Osteoblast (primary cell): ENCODE data around the gene CRLF1. TPM values are rescaled to one million over a fixed set of nuclear protein-coding genes. Genes with fewer than 3 reads are reported as not detected.
A peak's percentile ranks its signal among the peaks of the same experiment; 100 is the strongest.

Experiments
- DNase-seq: peaks from one replicate; pipeline ENCODE4 v3.0.0; 2011; ENCODE audit warnings: low spot score, mixed read lengths; ENCODE audit not compliant: insufficient read length; ENCODE audit errors: missing footprints
- H2AFZ ChIP-seq: 2 replicates; pipeline ENCODE4 v1.6.0; 2011; ENCODE audit warnings: mild to moderate bottlenecking, low read length
- H3K27ac ChIP-seq: 2 replicates; pipeline ENCODE4 v1.5.1; 2011; ENCODE audit warnings: mild to moderate bottlenecking, low read depth, low read length, moderate library complexity
- H3K27me3 ChIP-seq: 2 replicates; pipeline ENCODE4 v1.6.0; 2012; ENCODE audit warnings: mild to moderate bottlenecking, control low read depth, inconsistent platforms, low read length, moderate library complexity; ENCODE audit not compliant: insufficient read depth
- H3K36me3 ChIP-seq: 2 replicates; pipeline ENCODE4 v1.5.1; 2011; ENCODE audit warnings: mild to moderate bottlenecking, low read length, control low read depth, moderate library complexity; ENCODE audit not compliant: insufficient read depth
- H3K4me1 ChIP-seq: 2 replicates; pipeline ENCODE4 v1.5.1; 2011; ENCODE audit warnings: mild to moderate bottlenecking, low read length, control low read depth, moderate library complexity; ENCODE audit not compliant: insufficient read depth
- H3K4me2 ChIP-seq: 2 replicates; pipeline ENCODE4 v1.6.0; 2011; ENCODE audit warnings: mild to moderate bottlenecking, low read length; ENCODE audit not compliant: insufficient read depth
- H3K4me3 ChIP-seq: fragments of 200-600 bp; sonication (generic); 3 replicates; pipeline ENCODE4 v1.5.1; 2012; ENCODE audit warnings: mild to moderate bottlenecking, low read length, inconsistent platforms; ENCODE audit not compliant: insufficient read depth
- H3K79me2 ChIP-seq: 2 replicates; pipeline ENCODE4 v1.6.0; 2012; ENCODE audit warnings: mild to moderate bottlenecking, low read length, control low read depth, inconsistent platforms; ENCODE audit not compliant: insufficient read depth
- H3K9me3 ChIP-seq: 2 replicates; pipeline ENCODE4 v1.5.1; 2011; ENCODE audit warnings: low read depth, low read length, control low read depth
- H4K20me1 ChIP-seq: 2 replicates; pipeline ENCODE4 v1.6.0; 2012; ENCODE audit warnings: mild to moderate bottlenecking, low read length, control low read depth; ENCODE audit not compliant: insufficient read depth
- CTCF ChIP-seq: IDR thresholded peaks from 2 replicates; pipeline ENCODE4 v1.5.1; 2011; ENCODE audit warnings: mild to moderate bottlenecking, low read depth, low read length, moderate library complexity; ENCODE audit errors: extremely low read depth
- total RNA-seq: library from RNA; depleted of rRNA; stranded (reverse); fragments of >200 nt; gene quantifications from 2 replicates; pipeline ENCODE4 v1.2.3, GENCODE V29; 2012

CRLF1 gene
- total RNA-seq, 1 donor: 6.9 TPM

- H3K4me3 ChIP-seq: peak overlapping the region; percentile 91
- H3K4me2 ChIP-seq: peak overlapping the region; percentile 98
- no peak overlapping the region for H2AFZ ChIP-seq
- no peaks in the 10 kb centered on the region for H3K27me3 ChIP-seq
- peaks cover 8% of the 10 kb centered on the region for H4K20me1 ChIP-seq
- H3K27ac ChIP-seq: no peak overlapping the region
- H3K36me3 ChIP-seq: peaks cover 3% of the 10 kb centered on the region
- no peaks in the 10 kb centered on the region for H3K9me3 ChIP-seq
- peak; percentile 86 for DNase-seq
- H3K4me1 ChIP-seq: peaks cover 19% of the 10 kb centered on the region
- TF ChIP-seq CTCF: peak; percentile 32
- H3K79me2 ChIP-seq: no peaks in the 10 kb centered on the region
Measured at GRCh38 chr19:18590273-18591272, 16.0 kb downstream of the CRLF1 start.

GRCh38 chr19:18589380-18590272 lies 17.0 kb downstream of the CRLF1 start:
- H3K4me2 ChIP-seq: peak overlapping the region; percentile 98
- H3K79me2 ChIP-seq: no peaks in the 10 kb centered on the region
- H4K20me1 ChIP-seq: peaks cover 8% of the 10 kb centered on the region
- DNase-seq: peak; percentile 95
- peak overlapping the region; percentile 92 for H2AFZ ChIP-seq
- peak overlapping the region; percentile 91 for H3K4me3 ChIP-seq
- no peaks in the 10 kb centered on the region for H3K9me3 ChIP-seq
- TF ChIP-seq CTCF: peak; percentile 8
- H3K27ac ChIP-seq: peak overlapping the region; percentile 50
- H3K36me3 ChIP-seq: peaks cover 3% of the 10 kb centered on the region
- H3K27me3 ChIP-seq: no peaks in the 10 kb centered on the region
- peaks cover 19% of the 10 kb centered on the region for H3K4me1 ChIP-seq

- H3K27me3 ChIP-seq: no peaks in the 10 kb centered on the region
- peak within 1 kb of the TSS; percentile 92 for H2AFZ ChIP-seq
- H3K9me3 ChIP-seq: no peaks in the 10 kb centered on the region
- peak; percentile 98 for DNase-seq
- H4K20me1 ChIP-seq: peaks cover 8% of the 10 kb centered on the region
- H3K36me3 ChIP-seq: peaks cover 3% of the 10 kb centered on the region
- H3K79me2 ChIP-seq: no peaks in the 10 kb centered on the region
- H3K4me1 ChIP-seq: peaks cover 19% of the 10 kb centered on the region
- H3K27ac ChIP-seq: peak within 1 kb of the TSS; percentile 50
- peak; percentile 75 for TF ChIP-seq CTCF
- H3K4me2 ChIP-seq: peak within 1 kb of the TSS; percentile 98
- peak within 1 kb of the TSS; percentile 91 for H3K4me3 ChIP-seq
Measured at GRCh38 chr19:18588611-18589379, 17.8 kb downstream of the CRLF1 start, which contains the start of gene REX1BD. REX1BD (plus strand) TSS chr19:18588798; CDS start chr19:18588802, 4 bp downstream.
